GM11168 (cell line): ENCODE results near the gene TSHZ3.

Experiments used
- in situ Hi-C: fragments of 300-500 bp; cut with MboI; formaldehyde crosslinking; loops from one replicate; pipeline ENCODE4 v1.12.0; 2022; ENCODE audit warnings: low sequenced_read_pairs; ENCODE audit not compliant: unreplicated experiment

Gene TSHZ3

GRCh38 chr19:31338069-31338776, 11.0 kb downstream of the TSHZ3 start:
- in situ Hi-C loops, result no loop called here

GRCh38 chr19:31337008-31337914, 12.0 kb downstream of the TSHZ3 start:
- in situ Hi-C loops, result no loop called here

- in situ Hi-C loops, result no loop called here
Observed at GRCh38 chr19:31335716-31336115, 13.5 kb downstream of the TSHZ3 start.

DNA sequence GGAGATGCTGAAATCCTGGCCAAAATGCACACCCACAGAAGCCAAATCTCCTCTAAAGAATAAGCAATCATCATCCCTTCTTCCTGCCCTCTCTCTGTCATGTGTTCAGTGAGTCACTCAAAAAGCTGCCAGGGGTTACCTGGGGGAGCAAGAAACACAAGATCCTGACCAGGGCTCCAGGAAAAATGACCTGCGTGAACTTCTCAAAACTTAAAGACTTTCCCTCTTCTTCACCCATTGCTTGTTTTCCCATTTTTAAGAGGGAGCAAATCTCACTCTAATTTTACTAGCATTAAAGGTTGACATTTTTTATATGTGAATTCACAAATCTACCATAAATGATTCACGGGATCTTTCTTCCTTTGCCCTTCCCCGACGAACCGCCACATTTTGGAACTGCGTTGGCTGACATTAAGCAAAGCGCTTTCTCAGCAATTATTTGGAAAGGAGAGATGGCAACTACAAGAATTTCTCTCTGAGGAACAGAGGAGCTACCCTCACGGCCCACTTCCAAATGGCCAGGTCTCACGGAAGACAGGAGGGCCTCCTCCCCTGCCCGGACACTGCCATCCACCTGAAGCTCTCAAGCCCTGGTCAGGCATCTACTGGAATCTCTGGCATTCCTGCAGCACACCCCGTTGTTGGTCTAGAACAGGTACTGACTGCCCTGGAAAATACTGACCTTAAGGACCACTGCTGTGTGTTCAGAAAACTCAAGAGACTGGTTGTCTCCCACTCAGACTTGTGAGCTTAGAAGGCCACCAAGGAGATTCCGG, 14.2 kb downstream of the TSHZ3 start:
- in situ Hi-C loops, result no loop called here

- in situ Hi-C loops, result no loop called here
Observed at GRCh38 chr19:31334101-31334848, 15.0 kb downstream of the TSHZ3 start.

- in situ Hi-C loops, result no loop called here
Observed at GRCh38 chr19:31332096-31332495, 17.1 kb downstream of the TSHZ3 start.

DNA sequence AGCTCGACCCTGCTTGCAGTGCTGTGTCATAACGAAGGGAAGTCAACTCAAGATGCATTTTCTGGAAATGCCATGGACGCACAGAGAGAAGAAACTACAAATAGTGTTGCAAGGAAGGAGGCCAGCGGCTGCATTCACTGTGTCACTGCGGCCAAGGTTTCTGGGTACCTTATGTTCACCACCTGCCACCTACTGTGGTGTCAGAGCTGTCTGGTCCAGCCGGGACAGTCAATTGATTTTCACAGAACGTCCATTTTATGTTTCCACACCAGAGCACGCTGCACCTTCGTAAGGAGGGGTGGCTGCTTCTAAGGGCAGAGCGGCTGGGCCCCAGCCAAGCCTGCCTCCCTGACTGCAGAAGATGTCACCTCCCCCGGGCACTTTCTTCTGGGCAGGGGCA, 17.7 kb downstream of the TSHZ3 start:
- in situ Hi-C loops, result no loop called here

- in situ Hi-C loops, result no loop called here
Observed at GRCh38 chr19:31330761-31331160, 18.5 kb downstream of the TSHZ3 start.

DNA sequence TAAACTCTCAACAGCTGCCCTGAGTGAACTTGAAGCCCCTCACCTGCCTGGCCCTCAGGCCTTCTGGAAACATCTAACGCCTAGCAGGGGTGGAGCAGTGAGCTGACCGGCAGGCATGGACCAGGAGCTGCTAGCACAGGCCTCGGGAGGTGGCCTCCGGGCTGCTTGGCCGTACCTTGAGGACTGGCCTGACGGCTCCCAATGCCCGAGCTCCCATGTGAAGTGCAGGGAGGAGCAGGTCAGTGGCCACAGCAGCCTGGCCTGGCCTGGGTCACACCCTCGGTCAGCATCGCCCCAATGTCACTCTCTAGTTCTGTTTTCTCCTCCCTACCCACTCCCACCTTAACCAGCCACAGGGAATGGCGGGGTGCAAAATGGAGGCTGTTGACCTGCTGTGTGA, 19.0 kb downstream of the TSHZ3 start:
- in situ Hi-C loops, result no loop called here

GRCh38 chr19:31329819-31330218, 19.4 kb downstream of the TSHZ3 start:
- in situ Hi-C loops, result no loop called here

DNA sequence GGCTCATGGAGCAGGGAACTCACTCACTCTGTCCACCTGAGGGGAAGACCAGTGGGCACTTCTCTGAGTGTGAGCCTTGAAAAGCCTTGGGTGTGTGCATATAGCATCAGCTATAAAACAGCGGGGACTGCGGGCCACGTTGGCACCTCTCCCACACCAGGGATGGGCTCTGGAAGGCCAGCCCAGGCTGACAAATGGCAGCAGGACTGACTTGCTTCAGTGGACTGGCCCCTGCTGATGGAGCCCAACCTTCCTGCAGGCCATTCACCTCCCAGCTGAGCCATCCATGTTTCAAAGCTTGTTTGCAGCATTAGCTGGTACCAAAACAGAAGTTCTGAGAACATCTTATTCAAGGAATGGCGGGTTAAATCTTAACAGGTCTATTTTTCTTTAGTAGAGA, 21.0 kb downstream of the TSHZ3 start:
- in situ Hi-C loops, result no loop called here

- in situ Hi-C loops, result no loop called here
Observed at GRCh38 chr19:31326329-31327028, 22.8 kb downstream of the TSHZ3 start.

DNA sequence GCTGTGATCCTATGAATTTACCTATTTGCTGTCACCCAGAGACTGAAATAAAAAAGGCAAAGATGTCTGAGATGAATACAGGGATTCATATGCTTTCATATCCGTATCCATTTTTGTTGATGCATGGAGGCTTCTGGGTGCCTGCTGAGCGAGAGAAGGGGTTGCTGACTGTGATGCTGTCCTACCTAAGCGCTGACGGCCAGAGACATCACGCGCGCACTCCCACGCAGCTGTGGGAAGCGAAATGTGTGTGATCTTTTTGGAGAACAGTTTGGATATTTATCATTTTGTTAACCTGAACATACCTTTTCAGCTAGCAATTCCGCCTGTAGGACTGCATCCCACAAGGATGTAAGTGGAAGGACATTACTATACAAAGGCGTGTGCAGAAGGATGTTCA, 23.9 kb downstream of the TSHZ3 start:
- in situ Hi-C loops, result no loop called here

- in situ Hi-C loops, result no loop called here
Observed at GRCh38 chr19:31319465-31319864, 29.8 kb downstream of the TSHZ3 start.

- in situ Hi-C loops, result no loop called here
Observed at GRCh38 chr19:31318790-31319425, 30.3 kb downstream of the TSHZ3 start.

DNA sequence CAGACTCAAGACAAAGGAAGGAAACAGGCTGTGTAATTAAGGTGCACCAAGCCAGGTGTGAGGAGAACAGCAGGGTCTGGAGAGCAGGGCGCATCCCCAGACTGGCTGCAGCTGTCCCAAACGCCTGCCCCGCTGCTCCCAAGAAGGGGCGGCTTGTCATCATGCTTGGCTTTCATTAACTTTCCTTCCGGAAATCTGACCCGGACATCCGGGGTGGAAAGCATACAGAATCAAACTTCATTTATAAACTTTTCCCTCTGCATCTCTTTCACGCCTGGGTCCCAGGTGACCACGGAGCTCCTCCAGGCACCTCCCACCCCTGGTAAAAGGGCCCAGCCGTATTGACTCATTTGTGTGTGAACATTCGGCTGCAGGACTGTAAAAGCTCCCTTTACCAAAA, 31.7 kb downstream of the TSHZ3 start:
- in situ Hi-C loops, result no loop called here

DNA sequence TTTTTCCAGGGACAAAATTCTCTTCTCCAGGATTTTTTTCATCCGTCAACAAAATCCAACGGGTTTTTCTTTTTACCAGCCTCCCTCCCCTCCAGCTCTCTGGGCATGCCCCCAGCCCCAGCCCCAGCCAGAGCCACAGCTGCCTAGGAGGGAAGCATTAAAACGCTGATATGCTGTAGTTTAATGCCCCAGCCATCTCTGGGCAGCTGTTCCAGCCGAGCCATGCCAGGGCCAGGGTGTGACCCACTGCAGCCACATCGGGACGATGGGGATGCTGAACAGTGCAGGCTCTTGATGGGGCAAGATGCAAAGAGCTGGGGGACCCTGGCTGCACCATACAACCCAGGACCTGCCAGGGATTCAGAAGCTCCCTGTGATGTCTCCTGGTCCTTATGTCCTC, 32.1 kb downstream of the TSHZ3 start:
- in situ Hi-C loops, result no loop called here

GRCh38 chr19:31316201-31316951, 32.9 kb downstream of the TSHZ3 start:
- in situ Hi-C loops, result no loop called here
